ENCODE data around the gene SMO.

SMO gene

DNA sequence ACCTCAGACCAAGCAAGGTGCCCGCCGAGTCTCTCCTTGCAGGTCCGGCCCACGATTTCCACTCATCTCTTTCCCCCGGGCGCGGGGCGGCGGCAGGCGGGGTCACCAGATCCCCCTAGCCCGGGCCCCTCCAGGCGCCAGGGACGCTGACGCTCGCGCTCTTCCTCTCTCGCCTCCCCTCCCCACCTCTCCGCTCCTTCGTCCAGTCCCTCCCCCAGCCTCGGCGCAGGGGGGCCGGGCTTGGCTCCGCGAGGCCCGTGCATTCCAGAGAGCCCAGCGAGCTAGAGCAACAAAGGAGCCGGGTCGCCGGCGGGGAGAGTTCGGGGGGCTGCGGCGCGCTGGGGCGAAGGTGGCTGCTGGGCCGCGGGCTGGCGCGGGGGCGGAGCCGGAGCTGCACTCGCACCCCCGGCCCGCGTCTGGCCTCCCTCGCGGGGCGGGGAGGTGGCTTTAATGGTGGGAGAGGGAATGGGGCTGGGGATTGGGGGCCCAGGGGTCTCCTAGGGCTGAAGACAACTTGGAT is at the start of gene SMO:
TSS of gene SMO (plus strand) at position 262 of the 520 bp plus-strand sequence. CDS start 519 bp downstream, outside the sequence.
- no peak for FAIRE-seq

DNA sequence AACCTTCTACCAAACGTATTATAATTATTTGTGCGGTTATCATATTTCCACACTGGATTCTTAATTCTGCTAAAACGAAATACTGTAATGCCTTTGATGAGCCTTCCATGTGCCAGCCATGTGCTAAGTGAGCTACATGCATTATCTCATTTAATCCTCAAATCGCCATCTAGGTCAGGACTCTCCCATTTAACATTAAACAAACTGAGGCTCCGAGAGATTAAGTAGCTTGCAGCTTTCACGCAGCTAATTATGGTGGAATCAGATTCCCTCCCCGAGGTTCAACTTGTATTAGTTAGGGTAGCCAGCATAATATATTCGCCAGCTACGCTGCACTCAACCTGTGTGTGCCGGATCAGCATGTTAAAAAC is 44.7 kb upstream of the SMO start:
- no peak for FAIRE-seq

DNA sequence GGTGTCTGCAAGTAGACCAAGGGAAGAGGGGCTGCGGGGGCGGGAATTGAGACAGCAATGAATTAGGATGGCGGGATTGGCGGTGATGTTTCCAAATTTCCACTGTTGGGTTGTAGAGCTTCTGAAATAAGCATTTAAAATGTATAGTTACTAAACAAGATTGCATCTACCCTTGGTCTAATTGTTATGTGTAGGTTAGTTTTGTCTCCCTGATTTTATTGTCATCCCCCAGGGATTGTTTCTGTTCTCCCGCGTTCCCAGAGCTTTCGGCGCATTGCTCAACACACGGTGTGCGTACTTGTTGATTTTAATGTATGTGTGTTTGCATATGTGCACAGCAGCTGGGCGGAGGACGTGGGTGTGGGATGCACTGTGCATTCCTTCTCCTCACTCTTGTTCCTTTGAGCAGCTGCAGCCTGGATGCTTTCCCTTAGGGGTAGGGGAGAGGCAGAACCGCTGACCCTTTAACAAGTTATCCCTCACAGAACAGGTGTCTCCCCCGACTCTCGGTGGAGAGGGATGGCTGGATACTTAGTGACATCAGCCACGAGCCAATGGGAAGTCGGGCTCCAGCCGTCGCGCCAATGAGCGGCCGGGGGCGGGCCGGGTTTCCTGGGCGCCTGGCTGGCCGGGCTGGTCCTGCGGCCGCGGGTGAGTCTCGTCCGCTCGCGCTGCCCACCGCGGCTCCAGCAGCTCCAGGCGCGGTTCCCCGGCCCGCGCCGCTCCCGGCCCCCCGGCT is 44.2 kb upstream of the SMO start, which contains the start of gene TSPAN33:
TSS of gene TSPAN33 (plus strand) at position 613 of the 739 bp plus-strand sequence. CDS start 274 bp downstream, outside the sequence.
- FAIRE-seq = no peak

DNA sequence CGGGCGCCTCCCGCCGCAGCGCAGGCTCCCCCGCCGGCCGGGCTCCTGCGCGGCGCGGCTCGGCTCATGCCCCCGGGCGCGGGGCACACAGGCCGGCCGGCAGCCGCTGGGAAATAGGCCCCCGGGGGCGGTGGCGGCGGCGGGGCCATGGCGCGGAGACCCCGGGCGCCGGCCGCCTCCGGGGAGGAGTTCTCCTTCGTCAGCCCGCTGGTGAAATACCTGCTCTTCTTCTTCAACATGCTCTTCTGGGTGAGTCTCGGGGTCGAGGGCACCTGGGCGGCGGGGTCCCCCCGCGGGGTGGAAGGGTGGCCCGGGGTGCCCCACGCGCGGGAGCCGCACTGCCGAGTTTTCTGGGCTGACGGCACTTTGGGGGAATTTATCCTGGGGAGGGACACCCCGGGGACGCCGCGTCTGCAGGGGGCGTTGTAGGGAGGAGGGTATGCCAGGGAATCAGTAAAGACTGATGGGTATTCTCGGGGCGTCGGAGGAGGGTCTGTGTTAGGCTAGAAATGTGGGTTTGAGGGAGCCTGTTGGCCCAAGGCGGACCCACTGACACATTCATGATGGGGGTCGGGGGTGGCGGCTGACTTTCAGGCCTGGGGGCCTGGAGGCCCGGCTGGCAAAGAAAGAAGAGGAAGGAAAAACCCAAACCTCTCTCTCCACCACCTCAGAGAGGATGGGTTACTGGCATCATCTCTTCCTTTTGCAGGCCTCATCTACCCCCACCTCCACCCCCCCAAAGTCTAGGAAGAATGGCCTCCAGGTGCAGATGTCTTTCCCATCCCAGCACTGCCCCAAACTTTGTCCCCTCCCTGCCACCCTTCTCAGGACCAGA is 43.4 kb upstream of the SMO start:
- FAIRE-seq = no peak

DNA sequence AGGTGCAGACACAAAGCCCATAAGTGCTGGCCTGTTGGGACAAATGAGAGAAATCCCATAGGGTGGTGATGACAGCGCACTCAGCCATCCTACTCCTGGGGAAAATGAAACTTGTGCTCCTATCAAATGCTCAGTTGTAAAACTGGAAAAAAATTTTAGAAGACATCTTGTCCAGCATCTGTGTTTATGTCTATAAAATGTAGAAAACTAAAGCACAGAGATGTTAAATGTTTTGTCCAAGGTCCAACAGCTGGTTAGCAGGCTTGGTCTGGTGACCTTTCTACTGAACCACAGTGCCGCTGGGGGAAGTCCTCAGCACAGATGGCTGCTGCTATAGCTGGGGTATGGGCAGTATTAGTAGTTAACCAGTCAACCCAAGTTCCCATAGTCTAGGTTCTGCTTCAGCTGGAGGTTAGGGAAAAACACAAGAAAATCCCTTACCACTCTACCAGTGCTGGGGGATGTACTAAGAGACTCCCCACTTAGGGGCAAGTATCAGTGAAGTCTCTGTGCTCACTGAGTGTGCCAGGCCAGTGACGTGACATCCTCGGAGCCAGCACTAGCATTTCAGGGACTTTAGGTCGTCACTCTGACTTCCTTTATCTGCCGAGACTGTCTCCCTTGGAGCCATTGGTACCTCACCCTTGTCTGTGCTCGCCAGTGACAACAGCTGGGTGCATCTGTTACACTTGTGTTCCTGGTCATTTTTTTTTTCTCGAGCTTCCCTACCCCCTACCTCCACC is 42.0 kb upstream of the SMO start:
- FAIRE-seq = no peak

DNA sequence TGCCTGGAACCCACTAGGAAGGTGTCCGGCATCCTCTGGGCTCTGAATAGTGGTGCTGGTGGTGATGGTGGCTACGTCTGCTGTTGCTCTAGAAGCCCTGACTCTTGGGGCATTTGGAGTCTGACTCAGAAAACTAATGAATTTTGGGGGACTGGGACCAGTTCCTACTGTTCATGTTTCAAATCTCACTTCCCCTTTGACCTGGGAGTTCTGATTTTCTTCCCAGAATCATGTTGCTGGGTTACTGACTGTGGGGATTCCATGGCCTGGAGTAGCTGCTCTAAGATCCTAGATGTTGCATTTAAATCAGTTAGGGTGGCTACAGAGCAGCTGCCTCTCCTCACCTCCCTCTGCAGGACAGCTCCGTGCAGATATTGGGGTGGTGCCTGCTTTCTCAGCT is 40.7 kb upstream of the SMO start:
- FAIRE-seq = no peak

DNA sequence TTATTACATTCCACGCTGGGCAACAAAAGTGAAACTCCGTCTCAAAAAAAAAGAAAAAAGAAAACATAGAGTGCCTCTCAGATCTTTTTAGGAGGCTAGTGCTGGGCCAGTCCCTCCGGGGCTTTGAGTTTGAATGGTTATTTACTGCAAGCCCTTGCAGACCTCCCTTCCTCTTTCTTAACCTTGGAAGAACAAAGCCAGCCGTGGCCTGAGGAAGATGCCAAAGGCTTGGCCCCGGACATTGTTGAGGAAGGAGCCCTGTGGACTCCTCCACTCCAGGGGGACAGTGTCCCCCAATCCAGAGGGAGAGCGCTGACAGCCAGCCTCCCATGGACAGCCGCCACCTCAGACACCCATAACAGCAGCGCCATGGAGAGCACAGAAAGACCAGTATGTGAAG is 38.9 kb upstream of the SMO start:
- FAIRE-seq = no peak

DNA sequence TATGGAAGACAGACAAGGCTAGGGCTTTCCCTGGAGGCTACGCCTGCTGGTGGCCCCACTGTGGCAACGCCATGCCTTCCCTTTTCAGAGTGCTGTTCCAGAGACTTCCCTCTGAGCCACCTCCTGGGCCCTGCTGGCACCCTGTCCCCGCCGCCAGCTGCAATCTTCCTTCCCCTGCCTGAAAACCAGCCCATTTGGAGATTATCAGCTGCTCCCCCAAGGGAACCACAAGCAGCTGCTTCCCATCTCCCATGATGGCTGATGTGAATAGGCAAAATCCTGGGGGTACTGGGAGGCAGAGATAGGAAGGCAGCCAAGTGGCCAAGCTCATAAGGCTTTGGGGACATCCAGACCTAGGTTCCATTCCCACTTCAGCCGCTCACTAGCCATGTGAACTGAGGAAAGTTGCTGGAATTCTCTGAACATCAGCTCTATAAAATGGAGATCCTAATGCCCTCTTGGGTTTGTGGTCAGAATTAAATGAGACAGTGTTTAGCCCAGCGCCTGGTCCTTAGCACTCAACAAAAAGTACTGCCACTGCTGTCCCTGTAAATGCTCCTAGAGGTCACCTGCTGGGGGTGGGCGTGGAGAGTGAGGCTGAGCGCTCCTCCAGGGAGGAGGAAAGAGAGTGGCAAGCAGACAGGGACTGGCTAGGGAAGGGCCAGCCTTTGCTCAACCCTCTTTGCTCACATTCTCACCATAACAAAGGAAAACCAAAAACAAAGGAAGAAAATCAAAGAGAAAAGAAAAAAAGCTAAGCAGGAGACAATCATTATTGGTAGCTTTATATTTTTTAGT is 38.0 kb upstream of the SMO start:
- FAIRE-seq = no peak

DNA sequence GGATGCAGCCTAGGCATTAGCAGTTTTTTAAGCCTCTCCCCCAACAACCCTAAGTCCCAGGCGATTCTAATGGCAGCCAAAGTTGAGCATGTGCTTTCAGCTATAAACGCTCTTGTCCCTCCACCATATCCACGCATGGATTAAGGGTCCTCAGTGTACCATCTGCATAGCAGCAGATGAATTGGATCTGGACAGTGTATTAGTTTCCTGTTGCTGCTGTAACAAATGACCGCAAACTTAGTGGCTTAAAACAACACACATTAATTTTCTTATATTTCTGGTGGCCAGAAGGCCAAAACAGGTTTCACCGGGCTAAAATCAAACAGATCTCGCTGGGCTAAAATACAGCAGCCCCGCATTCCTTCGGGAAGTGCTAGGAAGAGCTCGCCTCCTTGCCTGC is 30.8 kb upstream of the SMO start:
- no peak for FAIRE-seq

DNA sequence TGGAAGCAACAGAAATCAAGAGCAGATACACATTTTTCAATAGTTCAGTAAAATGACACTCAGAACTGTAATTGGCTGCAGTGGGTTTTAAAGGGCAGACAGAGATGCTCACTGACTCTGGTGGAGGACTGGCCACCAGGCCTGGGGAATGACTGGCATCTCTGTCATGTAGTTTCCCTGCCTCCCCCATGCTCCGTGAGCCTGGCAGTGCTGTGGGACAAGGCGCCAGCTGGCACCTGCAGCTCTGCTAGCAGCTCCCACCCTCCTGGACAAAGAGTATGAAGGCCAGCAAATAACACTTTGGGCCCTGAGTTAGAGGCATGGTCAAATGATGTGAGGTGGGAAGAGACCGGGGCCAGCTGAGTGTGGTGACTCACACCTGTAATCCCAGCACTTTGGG is 28.9 kb upstream of the SMO start:
- no peak for FAIRE-seq

DNA sequence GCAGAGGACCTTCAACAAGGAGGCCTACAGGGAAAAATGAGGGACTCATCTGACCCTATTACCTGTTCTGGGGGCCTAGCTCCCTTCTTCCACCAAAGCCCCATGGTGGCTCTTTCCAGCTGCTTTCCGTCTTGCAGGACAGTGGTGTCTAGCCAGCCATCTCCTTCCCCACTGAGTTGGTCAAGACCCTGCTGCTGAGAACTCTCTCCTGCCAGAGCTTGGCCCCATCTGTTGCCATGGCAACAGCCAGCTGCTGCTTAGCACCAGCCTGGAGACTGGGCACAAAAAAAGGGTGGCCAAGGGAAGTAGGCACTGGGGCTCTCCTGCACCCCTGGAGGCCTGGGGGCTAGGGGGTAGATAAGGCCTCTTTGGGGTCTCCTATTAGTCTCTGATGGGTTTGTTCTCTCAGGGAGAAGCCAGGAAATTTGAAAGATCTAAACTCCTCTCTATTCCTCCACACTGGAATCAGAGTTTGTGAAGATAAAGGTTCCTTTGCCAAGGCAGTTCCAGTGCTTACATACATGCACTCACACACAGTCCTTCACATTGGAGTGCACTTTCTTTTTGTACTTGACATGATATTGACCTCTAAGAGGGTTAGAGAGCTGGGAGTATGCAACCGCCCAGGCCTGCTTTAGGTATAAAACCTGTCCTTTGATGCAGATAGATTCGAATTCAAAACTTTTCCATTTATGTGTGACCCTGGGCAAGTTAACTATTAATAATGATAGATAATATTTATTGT is 28.1 kb upstream of the SMO start:
- FAIRE-seq = no peak

DNA sequence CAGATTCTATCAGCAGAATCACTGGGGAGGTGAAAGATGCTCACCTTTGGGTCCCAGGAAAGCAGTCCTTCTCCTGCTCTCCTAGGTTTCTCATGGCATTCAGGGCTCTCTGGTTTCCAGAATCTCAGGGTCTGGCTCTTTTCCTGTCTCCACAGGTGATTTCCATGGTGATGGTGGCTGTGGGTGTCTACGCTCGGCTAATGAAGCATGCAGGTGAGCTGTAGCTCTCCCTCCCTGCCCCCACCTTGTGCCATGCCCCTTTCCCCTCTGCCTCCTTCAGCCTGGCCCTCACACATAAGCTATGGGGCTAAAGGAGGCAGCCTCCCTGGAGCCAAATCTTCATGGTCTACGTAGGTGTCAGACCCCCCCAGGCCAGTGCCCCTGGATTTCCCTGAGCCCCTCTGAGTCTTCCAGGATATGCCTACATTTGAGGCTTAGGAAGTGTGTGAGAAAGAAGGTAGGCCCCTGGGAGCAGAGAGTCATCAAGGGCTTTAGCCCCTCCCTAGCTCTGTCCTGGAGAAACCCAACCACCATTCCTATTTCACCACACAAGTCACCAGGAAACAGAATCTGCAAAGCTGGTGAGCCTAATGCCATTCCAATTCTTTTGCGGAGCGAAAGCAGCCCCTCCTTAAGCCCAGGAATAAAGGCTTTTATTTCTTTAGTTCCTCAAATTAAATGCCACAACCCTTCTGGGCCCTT is 26.8 kb upstream of the SMO start:
- no peak for FAIRE-seq

DNA sequence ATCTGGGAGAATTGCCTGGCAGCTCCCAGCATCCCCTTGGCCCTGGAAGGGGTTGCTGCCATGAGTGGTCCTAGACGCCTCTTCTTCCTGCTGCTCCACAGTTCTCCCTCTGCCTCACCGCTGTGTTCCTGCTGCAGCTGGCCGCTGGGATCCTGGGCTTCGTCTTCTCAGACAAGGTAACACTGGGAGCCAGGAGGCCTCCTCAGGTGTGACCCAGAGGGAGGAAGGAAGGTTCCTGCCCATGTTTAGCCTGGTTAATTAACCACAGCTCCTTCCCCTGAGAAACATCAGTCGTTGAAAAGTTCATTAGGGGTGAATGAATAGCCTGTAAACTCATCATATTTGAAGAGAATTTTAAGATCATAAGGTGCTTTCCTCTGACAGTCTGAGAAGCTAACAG is 25.7 kb upstream of the SMO start:
- no peak for FAIRE-seq

DNA sequence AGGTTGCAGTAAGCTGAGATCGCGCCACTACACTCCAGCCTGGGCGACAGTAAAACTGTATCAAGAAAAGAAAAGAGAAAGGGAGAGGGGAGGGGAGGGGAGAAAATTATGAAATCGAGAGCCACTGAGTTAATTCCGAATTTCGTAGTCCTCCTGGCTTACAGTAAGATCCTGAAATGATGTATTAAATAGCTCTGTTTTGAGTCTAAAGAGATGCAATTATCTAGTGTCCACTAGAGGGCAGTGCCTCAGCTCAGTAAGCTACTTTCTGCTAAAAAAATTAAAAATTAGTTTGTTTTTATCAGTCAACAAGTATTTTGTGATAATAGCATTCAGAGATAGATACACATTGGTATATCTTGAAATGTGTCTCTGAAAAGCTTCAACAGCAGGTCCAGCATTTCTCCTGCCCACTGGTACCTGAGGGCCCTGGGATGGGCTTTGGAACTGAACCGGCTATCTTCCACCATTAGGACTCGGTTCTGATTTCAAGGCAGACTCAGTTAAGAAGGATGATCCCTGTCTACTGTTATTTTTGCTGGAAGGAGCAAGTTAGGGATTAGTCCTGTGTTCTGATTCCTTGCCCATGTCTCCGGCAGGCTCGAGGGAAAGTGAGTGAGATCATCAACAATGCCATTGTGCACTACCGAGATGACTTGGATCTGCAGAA is 24.4 kb upstream of the SMO start:
- FAIRE-seq = no peak

DNA sequence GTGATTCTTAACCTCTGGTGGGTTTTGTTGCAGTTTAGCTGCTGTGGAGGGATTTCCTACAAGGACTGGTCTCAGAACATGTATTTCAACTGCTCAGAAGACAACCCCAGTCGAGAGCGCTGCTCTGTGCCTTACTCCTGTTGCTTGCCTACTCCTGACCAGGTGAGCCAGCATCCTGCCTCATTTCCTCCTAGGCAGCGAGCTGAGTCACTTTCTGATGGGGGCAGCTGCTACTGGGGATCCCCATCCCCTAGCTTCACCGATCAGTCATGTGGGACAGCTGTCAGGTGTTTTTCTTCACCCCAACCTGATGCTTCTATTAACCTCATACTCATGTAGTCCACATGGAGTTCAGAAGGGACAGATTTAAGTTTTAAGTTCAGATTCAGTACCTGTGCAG is 21.7 kb upstream of the SMO start:
- no peak for FAIRE-seq

DNA sequence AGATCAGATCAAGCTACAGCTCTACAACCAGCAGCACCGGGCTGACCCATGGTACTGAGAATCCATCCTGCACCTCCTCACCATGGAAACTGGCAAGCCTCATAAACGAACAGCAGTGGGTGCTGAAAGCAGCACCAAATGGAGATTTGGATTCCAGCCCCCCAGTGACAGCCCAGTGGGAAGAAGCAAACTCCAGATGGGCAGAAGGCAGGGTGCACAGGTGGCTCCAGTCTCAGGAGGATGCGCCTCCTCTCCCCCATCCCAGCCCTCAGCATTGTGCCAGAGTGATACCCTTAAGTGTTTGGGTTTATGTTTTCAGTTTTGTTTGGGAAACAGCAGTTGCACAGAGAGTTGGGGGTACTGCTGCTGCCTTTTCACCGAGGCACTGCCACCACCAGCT is 20.6 kb upstream of the SMO start:
- FAIRE-seq = no peak

DNA sequence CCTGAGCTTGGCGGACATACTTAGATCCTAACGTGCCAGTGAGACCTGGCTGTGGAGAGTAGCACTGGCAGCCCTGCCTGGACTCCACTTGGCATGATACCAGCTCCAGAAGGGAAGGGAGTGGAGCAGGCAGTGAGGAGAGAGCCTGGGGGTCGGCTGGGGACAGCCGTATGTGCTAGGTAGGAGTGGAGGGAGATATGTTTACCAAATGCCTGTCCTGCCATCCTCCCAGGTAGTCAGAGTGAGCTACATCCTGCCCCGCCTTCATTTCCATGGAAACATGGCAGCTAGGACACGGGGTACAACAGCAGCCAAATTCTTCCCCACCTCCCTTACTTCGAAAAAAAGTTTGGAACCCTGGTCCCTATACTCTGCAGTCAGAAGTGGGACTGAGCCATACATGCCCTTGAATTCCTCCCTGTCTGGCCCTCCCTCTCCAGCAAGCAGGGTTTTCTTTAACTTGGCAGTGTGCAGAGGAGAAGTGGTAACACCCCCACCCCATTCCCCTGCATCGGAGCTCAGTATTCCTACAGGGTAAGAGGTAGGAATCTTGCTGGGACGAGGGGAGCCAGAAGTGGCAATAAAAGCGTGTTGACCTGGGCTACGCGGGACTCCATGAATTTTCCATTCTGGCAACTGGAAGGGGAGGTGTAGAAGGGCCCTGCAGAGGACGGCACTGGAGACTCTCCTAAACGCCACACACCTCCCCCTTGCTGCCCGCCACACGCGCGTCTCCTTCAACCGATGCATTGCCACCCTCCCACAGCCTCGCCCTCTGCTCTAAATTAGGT is 20.0 kb upstream of the SMO start:
- FAIRE-seq = no peak

DNA sequence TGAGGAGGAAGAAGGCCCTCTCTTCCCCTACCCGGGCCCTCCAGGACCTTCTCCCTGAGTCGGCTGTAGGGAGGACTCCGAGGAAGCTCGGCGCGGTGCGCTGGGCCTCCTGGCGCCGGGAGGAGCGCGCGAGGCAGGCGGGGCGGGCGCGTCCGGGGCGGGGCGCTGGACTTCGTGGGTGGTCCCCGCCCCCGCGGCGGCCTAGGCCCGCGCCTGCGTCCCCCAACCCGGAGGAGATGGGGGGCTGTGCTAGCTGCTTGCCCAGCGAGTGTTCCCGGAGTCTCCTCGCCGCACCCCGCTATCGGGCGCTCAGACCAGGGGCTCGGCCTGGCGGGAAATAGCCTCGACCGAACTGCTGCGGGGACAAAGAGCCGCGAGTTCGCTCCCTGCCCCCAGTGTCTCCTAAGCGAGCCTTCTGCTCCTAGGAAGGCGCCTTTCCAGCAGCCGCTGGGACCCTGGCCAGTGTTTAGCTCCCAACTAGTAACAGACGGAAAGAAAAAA is 19.2 kb upstream of the SMO start:
- FAIRE-seq = no peak

All from colon (tissue), 2 donors.